ENCODE data around the gene PJA1.

PJA1 gene

GRCh38 chrX:69151866-69152284 lies 13.4 kb downstream of the PJA1 start:
- H3K27me3 ChIP-seq (ENCODE audit: insufficient read depth, low read length), result no peaks in the 10 kb centered on the region

DNA sequence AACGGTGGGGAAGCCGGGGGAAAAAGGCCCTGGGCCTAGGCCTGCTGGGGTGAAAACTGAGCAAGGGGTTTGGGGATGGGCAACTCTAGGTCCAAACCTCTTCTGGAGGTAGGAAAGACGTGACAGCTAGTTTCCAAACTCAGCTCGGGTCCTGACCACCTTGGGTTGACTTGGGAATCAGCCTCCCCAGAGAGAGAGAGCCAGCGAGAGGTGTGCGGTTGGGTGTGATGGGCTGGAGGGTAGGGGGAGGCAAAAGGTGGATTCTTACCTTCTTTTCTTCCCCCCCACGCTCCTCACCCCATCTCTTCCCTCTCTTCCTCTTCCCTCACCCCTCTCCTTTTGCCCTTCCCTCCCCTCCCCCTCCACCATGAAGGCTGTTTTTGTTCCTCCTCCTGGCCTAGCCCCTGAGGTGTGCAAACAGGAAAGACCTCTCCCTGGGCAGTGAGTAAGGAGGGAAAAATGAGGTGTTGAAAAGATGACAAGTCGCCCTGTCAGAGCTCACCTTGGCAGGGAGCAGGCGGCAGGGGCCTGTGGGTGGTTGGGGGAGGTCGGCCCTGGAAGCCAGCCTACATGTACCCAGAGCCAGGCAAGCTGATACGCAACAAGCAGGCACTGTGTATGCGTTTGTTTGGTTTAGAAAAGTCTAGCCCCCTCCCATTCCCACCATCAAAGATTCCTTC lies 14.8 kb downstream of the PJA1 start:
- TF ChIP-seq CTCF (IDR thresholded peaks at IDR 0.05; ENCODE audit: low read length) (no peak), EZH2 (IDR thresholded peaks at IDR 0.05; ENCODE audit: borderline replicate concordance, low read length) (no peak)
- Histone ChIP-seq H3K9ac (ENCODE audit: low read length) (no peak overlapping the region), H3K4me2 (ENCODE audit: low read length) (no peak overlapping the region), H3K9me2 (ENCODE audit: low read depth, low read length) (no peaks in the 10 kb centered on the region), H3K4me1 (ENCODE audit: insufficient read depth, low read length, severe bottlenecking) (no peaks in the 10 kb centered on the region), H4K20me1 (ENCODE audit: insufficient read depth, low read length) (no peaks in the 10 kb centered on the region), H3K4me3 (ENCODE audit: low read depth, low read length, poor library complexity, severe bottlenecking) (no peak overlapping the region), H2AFZ (ENCODE audit: low read length) (no peak overlapping the region), H3K27me3 (ENCODE audit: insufficient read depth, low read length) (no peaks in the 10 kb centered on the region), H3K36me3 (ENCODE audit: insufficient read depth, low read length) (no peaks in the 10 kb centered on the region), H3K79me2 (ENCODE audit: insufficient read depth, low read length) (no peaks in the 10 kb centered on the region), H3K27ac (ENCODE audit: low read depth, low read length, poor library complexity, severe bottlenecking) (no peak overlapping the region), H3F3A (ENCODE audit: insufficient read depth, low read length) (no peaks in the 10 kb centered on the region), H3K9me3 (ENCODE audit: low read length) (no peaks in the 10 kb centered on the region)

More at GRCh38 chrX:69151866-69152284, 13.4 kb downstream of the PJA1 start:
- Histone ChIP-seq H3K36me3 (ENCODE audit: insufficient read depth, low read length) (no peaks in the 10 kb centered on the region), H3K4me3 (ENCODE audit: low read depth, low read length, poor library complexity, severe bottlenecking) (no peak overlapping the region), H3K9me3 (ENCODE audit: low read length) (no peaks in the 10 kb centered on the region), H3K4me2 (ENCODE audit: low read length) (no peak overlapping the region), H2AFZ (ENCODE audit: low read length) (no peak overlapping the region), H3F3A (ENCODE audit: insufficient read depth, low read length) (no peaks in the 10 kb centered on the region), H3K4me1 (ENCODE audit: insufficient read depth, low read length, severe bottlenecking) (no peaks in the 10 kb centered on the region), H3K79me2 (ENCODE audit: insufficient read depth, low read length) (no peaks in the 10 kb centered on the region), H3K9me2 (ENCODE audit: low read depth, low read length) (no peaks in the 10 kb centered on the region), H3K27ac (ENCODE audit: low read depth, low read length, poor library complexity, severe bottlenecking) (no peak overlapping the region), H3K9ac (ENCODE audit: low read length) (no peak overlapping the region), H4K20me1 (ENCODE audit: insufficient read depth, low read length) (no peaks in the 10 kb centered on the region)
- TF ChIP-seq EZH2 (IDR thresholded peaks at IDR 0.05; ENCODE audit: borderline replicate concordance, low read length), result no peak
- no peak for TF ChIP-seq CTCF (IDR thresholded peaks at IDR 0.05; ENCODE audit: low read length)

- H3K9me3 ChIP-seq (ENCODE audit: low read length), result no peaks in the 10 kb centered on the region
- no peaks in the 10 kb centered on the region for H3F3A ChIP-seq (ENCODE audit: insufficient read depth, low read length)
- TF ChIP-seq CTCF (IDR thresholded peaks at IDR 0.05; ENCODE audit: low read length) (no peak), EZH2 (IDR thresholded peaks at IDR 0.05; ENCODE audit: borderline replicate concordance, low read length) (no peak)
- no peak overlapping the region for H3K4me3 ChIP-seq (ENCODE audit: low read depth, low read length, poor library complexity, severe bottlenecking)
- no peaks in the 10 kb centered on the region for H3K27me3 ChIP-seq (ENCODE audit: insufficient read depth, low read length)
- no peaks in the 10 kb centered on the region for H3K4me1 ChIP-seq (ENCODE audit: insufficient read depth, low read length, severe bottlenecking)
- H3K36me3 ChIP-seq (ENCODE audit: insufficient read depth, low read length), result no peaks in the 10 kb centered on the region
- no peaks in the 10 kb centered on the region for H4K20me1 ChIP-seq (ENCODE audit: insufficient read depth, low read length)
- H3K9ac ChIP-seq (ENCODE audit: low read length), result no peak overlapping the region
- H3K79me2 ChIP-seq (ENCODE audit: insufficient read depth, low read length), result no peaks in the 10 kb centered on the region
- no peak overlapping the region for H2AFZ ChIP-seq (ENCODE audit: low read length)
- H3K4me2 ChIP-seq (ENCODE audit: low read length), result no peak overlapping the region
- H3K27ac ChIP-seq (ENCODE audit: low read depth, low read length, poor library complexity, severe bottlenecking), result no peak overlapping the region
- no peaks in the 10 kb centered on the region for H3K9me2 ChIP-seq (ENCODE audit: low read depth, low read length)
These were observed 15.6 kb downstream of the PJA1 start for GRCh38 chrX:69149466-69150280.

Measured in OCI-LY1 (cell line).